ENCODE measurements around the gene MALRD1.

DNA sequence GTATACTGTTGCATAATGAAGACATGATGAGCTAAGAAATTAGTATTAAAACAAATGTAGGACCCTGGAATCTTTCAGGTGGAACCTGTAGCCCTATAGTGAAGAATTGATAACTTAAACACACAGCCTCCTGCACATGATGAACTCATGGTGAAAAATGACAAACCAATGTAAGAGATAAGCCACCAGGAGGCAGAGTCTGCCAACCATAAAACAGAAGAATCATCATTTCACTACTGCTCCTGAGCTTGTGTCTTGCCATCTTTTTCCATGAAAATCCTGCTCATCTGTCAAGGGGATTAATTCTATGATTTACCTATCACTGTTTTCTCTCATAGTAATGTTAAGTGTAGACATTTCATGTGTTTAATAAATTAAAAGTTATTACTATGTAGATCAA, 363.9 kb downstream of the MALRD1 start:
- TF ChIP-seq, protein P1, sequence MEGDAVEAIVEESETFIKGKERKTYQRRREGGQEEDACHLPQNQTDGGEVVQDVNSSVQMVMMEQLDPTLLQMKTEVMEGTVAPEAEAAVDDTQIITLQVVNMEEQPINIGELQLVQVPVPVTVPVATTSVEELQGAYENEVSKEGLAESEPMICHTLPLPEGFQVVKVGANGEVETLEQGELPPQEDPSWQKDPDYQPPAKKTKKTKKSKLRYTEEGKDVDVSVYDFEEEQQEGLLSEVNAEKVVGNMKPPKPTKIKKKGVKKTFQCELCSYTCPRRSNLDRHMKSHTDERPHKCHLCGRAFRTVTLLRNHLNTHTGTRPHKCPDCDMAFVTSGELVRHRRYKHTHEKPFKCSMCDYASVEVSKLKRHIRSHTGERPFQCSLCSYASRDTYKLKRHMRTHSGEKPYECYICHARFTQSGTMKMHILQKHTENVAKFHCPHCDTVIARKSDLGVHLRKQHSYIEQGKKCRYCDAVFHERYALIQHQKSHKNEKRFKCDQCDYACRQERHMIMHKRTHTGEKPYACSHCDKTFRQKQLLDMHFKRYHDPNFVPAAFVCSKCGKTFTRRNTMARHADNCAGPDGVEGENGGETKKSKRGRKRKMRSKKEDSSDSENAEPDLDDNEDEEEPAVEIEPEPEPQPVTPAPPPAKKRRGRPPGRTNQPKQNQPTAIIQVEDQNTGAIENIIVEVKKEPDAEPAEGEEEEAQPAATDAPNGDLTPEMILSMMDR (IDR thresholded peaks at IDR 0.05; ENCODE audit: poor library complexity), result peak; percentile 57
- TF ChIP-seq EZH2 (IDR thresholded peaks at IDR 0.05; ENCODE audit: borderline replicate concordance), result no peak
- no peak for TF ChIP-seq EZH2phosphoT487 (IDR thresholded peaks at IDR 0.05; ENCODE audit: low read depth, severe bottlenecking, unreplicated experiment)
